HG03045 (cell line): Measurements from ENCODE around the gene GSTM3.

ENCODE experiments used
- ATAC-seq: cut with Tn5 transposase; IDR thresholded peaks from one replicate; pipeline ENCODE4 v1.9.1; 2021; ENCODE audit warnings: mild to moderate bottlenecking, moderate library complexity; ENCODE audit not compliant: unreplicated experiment

The GSTM3 gene

GRCh38 chr1:109740615-109741373, at the start of gene GSTM3:
Gene GSTM3, minus strand, starts transcription at chr1:109741038. Its CDS starts 751 bp downstream, at chr1:109740287.
- no peak for ATAC-seq

- ATAC-seq, result no peak
Observed at GRCh38 chr1:109790329-109790728, 49.5 kb upstream of the GSTM3 start.

GRCh38 chr1:109789551-109790180, 48.8 kb upstream of the GSTM3 start:
- no peak for ATAC-seq

- ATAC-seq, result no peak
Observed at GRCh38 chr1:109788695-109789521, 48.1 kb upstream of the GSTM3 start.

- no peak for ATAC-seq
Observed at GRCh38 chr1:109787845-109788601, 47.2 kb upstream of the GSTM3 start.

- ATAC-seq, result no peak
Observed at GRCh38 chr1:109787211-109787844, 46.5 kb upstream of the GSTM3 start.

- ATAC-seq, result no peak
Observed at GRCh38 chr1:109786531-109787021, 45.7 kb upstream of the GSTM3 start.

- no peak for ATAC-seq
Observed at GRCh38 chr1:109786112-109786480, 45.3 kb upstream of the GSTM3 start.

- no peak for ATAC-seq
Observed at GRCh38 chr1:109785446-109786111, 44.7 kb upstream of the GSTM3 start.

GRCh38 chr1:109784551-109785252, 43.9 kb upstream of the GSTM3 start:
- no peak for ATAC-seq

- no peak for ATAC-seq
Observed at GRCh38 chr1:109783436-109783835, 42.6 kb upstream of the GSTM3 start.

- no peak for ATAC-seq
Observed at GRCh38 chr1:109782927-109783326, 42.1 kb upstream of the GSTM3 start.

GRCh38 chr1:109782514-109782913, 41.7 kb upstream of the GSTM3 start:
- no peak for ATAC-seq

GRCh38 chr1:109781806-109782205, 41.0 kb upstream of the GSTM3 start:
- ATAC-seq, result no peak

- no peak for ATAC-seq
Observed at GRCh38 chr1:109780982-109781381, 40.1 kb upstream of the GSTM3 start.

GRCh38 chr1:109777980-109778625, 37.3 kb upstream of the GSTM3 start:
- no peak for ATAC-seq

- ATAC-seq, result no peak
Observed at GRCh38 chr1:109777436-109777835, 36.6 kb upstream of the GSTM3 start.

GRCh38 chr1:109776911-109777310, 36.1 kb upstream of the GSTM3 start:
- ATAC-seq, result no peak
